Testis (tissue), 3 donors: ENCODE results near the gene OSCP1. TPM values are rescaled to one million over a fixed set of nuclear protein-coding genes. Genes with fewer than 3 reads are reported as not detected.
A peak's percentile ranks its signal among the peaks of the same experiment; 100 is the strongest.

Source experiments
- DNase-seq: peaks from one replicate; pipeline ENCODE4 v3.0.0-alpha.2; 2019
- H3K27ac ChIP-seq, 2 donors: fragments of 200-600 bp; sonication (generic); one replicate each; pipeline ENCODE4 v1.5.1; 2019
- H3K27me3 ChIP-seq: fragments of 200-600 bp; sonication (generic); one replicate; pipeline ENCODE4 v1.5.1; 2019
- H3K36me3 ChIP-seq: fragments of 200-600 bp; sonication (generic); one replicate; pipeline ENCODE4 v1.5.1; 2017; ENCODE audit warnings: low read depth; ENCODE audit errors: missing control alignments
- H3K4me1 ChIP-seq: fragments of 200-600 bp; sonication (generic); one replicate; pipeline ENCODE4 v1.5.1; 2019
- H3K4me3 ChIP-seq, 2 donors: fragments of 200-600 bp; sonication (generic); one replicate each; pipeline ENCODE4 v1.5.1; 2017 to 2019
- H3K9me3 ChIP-seq: fragments of 200-600 bp; sonication (generic); one replicate; pipeline ENCODE4 v1.5.1; 2017
- POLR2A ChIP-seq: fragments of 450-650 bp; IDR thresholded peaks from one replicate; pipeline ENCODE4 v1.6.1; 2017; ENCODE audit warnings: antibody characterized with exemption, mild to moderate bottlenecking, moderate library complexity
- WGBS, 2 donors: methylation state at CpG; one replicate each; pipeline ENCODE4 v1.1.5; 2018; 5-methylcytosine and 5-hydroxymethylcytosine counted together
- intact Hi-C: fragments of 100-400 bp; cut with DNase I; formaldehyde crosslinking; loops from one replicate; pipeline ENCODE4 v1.15.1; 2023; ENCODE audit warnings: low total_unique reads
- polyA plus RNA-seq: library from polyadenylated mRNA; stranded (reverse); fragments of 350-450 nt; fragmentation: Illumina TruSeq; extraction: RNeasy Lipid Tissue Mini Kit (QIAGEN cat#74804); gene quantifications from one replicate; pipeline ENCODE4 v1.2.3, GENCODE V29; 2014; ENCODE audit warnings: low read depth, low replicate concordance; ENCODE audit not compliant: insufficient read depth
- total RNA-seq, 2 donors: library from RNA; depleted of rRNA; stranded (reverse); fragments of >200 nt; gene quantifications; one replicate each; pipeline ENCODE4 v1.2.3, GENCODE V29; 2016
- TF ChIP-seq, protein P1 (sequence below), 3 experiments: fragments of 450-650 bp in 2 of 3; fragments of 200-600 bp in 1 of 3; sonication (generic) in 1 of 3; IDR thresholded peaks; one replicate each; pipeline ENCODE4 v1.5.1; 2016 to 2019; ENCODE audit warnings: antibody characterized with exemption in 3 of 3, mild to moderate bottlenecking in 2 of 3, moderate library complexity in 1 of 3

The OSCP1 gene
- total and polyA plus RNA-seq, 3 donors from 2014 or later = 50.7 to 199 (median 72.1) TPM

DNA sequence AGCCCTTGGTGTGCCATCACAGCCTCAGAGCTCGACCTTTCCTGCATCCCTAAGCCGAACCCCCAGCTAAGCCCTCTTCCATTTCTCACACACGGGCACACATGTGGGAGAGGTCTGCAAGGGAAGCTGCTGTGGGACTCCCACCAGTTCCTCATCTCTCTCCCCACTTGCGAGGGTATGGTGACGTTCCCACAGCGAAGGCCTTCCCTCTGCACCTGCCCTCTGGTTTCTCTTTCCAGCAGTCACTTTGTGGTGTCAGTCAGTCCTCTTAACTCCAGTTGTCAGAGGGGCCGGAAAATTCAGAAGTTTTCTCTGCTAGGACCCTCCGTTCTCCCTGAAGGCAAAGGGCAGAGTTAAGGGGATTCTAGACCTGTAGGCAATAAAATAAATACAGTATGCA is 59.0 kb downstream of the OSCP1 start:
- Histone ChIP-seq H3K36me3 (no peaks in the 10 kb centered on the region), H3K4me3 (no peak overlapping the region), H3K9me3 (no peaks in the 10 kb centered on the region), H3K27ac (peak overlapping the region; percentile 92 to 97), H3K27me3 (no peaks in the 10 kb centered on the region), H3K4me1 (peaks cover 50% of the 10 kb centered on the region)
- intact Hi-C loops = no loop called here
- TF ChIP-seq POLR2A = no peak
- TF ChIP-seq, protein P1, sequence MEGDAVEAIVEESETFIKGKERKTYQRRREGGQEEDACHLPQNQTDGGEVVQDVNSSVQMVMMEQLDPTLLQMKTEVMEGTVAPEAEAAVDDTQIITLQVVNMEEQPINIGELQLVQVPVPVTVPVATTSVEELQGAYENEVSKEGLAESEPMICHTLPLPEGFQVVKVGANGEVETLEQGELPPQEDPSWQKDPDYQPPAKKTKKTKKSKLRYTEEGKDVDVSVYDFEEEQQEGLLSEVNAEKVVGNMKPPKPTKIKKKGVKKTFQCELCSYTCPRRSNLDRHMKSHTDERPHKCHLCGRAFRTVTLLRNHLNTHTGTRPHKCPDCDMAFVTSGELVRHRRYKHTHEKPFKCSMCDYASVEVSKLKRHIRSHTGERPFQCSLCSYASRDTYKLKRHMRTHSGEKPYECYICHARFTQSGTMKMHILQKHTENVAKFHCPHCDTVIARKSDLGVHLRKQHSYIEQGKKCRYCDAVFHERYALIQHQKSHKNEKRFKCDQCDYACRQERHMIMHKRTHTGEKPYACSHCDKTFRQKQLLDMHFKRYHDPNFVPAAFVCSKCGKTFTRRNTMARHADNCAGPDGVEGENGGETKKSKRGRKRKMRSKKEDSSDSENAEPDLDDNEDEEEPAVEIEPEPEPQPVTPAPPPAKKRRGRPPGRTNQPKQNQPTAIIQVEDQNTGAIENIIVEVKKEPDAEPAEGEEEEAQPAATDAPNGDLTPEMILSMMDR (IDR thresholded peaks at IDR 0.05) = no peak
- DNase-seq = no peak
- 85 to 87% methylated on average over 8 of the region's 8 CpGs for WGBS, 2 donors

DNA sequence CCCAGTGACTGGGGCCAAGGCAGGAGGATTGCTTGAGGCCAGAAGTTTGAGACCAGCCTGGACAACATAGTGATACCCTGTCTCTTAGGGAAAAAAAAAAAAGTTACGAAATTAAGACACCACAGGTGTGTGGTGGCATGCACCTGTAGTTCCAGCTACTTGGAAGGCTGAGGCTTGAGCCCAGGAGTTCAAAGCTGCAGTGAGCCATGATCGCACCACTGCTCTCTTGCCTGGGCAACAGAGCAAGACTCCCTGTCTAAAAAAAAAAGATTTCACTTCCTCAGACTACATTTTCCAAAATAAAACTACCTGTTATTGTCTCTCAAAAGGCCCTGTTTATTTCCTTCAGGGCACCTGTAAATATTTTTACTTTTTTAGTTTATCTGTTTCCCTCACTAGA is 59.8 kb downstream of the OSCP1 start:
- WGBS, 2 donors = 87 to 89% methylated on average over 2 of the region's 2 CpGs
- intact Hi-C loops = no loop called here

DNA sequence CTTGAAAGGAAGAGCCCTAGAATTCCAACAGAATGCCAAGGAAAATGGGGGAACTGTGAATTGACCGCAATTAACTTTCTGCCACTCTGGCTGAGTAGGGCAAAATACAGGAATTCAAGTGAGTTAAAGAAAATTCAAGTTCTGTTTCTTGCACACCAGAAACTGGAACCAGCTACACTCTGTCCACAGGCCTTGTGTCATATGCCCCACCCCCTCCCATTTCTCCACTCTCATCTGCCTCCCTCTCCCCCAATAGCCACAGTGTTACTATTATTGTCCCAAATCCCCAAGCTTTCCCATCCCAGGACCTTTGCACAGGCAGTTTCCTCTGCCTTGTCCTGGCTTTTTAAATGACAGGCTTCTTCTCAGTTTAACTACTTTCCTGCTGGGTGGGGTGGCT is 60.3 kb downstream of the OSCP1 start:
- Histone ChIP-seq H3K4me3 (no peak overlapping the region), H3K9me3 (no peaks in the 10 kb centered on the region), H3K27ac (peak overlapping the region; percentile 92 to 97), H3K27me3 (no peaks in the 10 kb centered on the region), H3K36me3 (no peaks in the 10 kb centered on the region), H3K4me1 (peaks cover 52% of the 10 kb centered on the region)
- 90 to 100% methylated on average over 1 of the region's 1 CpG for WGBS, 2 donors
- intact Hi-C loops = no loop called here
- no peak for TF ChIP-seq POLR2A
- TF ChIP-seq, protein P1 (IDR thresholded peaks at IDR 0.05) = no peak
- no peak for DNase-seq

More for the DNA sequence above, 59.8 kb downstream of the OSCP1 start:
- Histone ChIP-seq H3K4me1 (peaks cover 52% of the 10 kb centered on the region), H3K4me3 (no peak overlapping the region), H3K27me3 (no peaks in the 10 kb centered on the region), H3K36me3 (no peaks in the 10 kb centered on the region), H3K9me3 (no peaks in the 10 kb centered on the region), H3K27ac (peak overlapping the region; percentile 92 to 97)
- TF ChIP-seq, protein P1 (IDR thresholded peaks at IDR 0.05) = no peak
- TF ChIP-seq POLR2A = no peak
- DNase-seq = no peak

DNA sequence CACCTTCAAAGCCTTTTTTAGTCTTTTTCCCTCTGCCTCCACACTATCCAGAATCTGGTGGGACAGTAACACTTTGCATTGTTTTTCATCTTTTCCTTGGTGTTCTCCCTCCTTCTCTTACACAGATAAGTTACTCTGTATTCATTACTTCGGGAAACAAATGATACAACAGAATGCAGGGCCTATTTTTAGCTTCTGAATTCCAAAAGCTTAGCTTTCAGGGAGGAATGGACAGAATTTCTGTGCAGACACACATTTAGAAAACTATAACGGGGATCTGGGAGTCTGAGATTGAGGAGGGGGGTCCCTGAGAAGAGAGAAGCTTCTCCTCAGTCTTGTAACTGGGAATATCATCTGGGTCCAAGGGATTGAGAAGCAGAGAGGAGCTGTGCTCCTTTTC is 61.0 kb downstream of the OSCP1 start:
- Histone ChIP-seq H3K9me3 (no peaks in the 10 kb centered on the region), H3K4me3 (no peak overlapping the region), H3K4me1 (peaks cover 55% of the 10 kb centered on the region), H3K27me3 (no peaks in the 10 kb centered on the region), H3K36me3 (no peaks in the 10 kb centered on the region), H3K27ac (peak overlapping the region; percentile 92 to 97)
- 9 to 17% methylated on average over 2 of the region's 2 CpGs for WGBS, 2 donors
- no peak for TF ChIP-seq POLR2A
- TF ChIP-seq, protein P1 (IDR thresholded peaks at IDR 0.05) = no peak
- no peak for DNase-seq
- intact Hi-C loops = no loop called here

DNA sequence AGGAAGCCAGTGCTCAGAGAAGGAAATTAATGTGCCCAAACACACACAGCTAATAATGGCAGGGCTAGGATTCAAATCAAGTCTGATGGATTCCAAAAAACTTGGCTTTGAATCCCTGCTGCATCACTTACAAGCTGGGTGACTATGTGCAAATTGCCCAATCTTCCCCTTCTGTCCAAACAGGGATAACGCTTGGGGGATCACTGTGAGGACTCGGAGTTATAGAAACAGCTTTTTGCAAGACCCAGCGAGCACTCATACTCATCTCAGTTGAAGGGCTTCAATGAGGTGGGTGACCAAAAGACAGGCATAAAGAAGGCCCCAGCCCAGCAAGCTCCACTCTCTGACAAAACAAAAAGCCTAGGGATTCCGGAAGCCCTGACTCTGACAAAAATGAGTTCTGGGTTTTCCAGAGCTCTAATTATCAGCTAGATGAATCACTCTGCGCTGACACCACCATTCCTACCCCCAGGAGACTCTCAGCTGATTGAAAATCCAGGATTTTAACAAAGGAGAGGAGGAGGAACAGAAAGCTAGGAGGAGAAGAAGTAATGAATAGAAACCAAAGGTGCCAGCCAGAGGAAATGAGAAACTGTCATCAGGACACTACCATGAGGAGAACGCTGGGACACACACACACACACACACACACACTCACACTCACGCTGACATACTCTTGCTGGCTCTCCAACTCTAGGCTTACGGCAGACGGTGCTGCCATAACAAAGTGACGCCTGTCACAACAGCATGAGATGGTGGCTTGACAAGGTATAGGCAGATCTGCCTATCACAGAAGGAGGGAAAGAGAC is 62.9 kb downstream of the OSCP1 start:
- TF ChIP-seq, protein P1 (IDR thresholded peaks at IDR 0.05) = no peak
- no peak for TF ChIP-seq POLR2A
- Histone ChIP-seq H3K4me3 (no peak overlapping the region), H3K27me3 (no peaks in the 10 kb centered on the region), H3K27ac (peak overlapping the region; percentile 92 to 97), H3K36me3 (no peaks in the 10 kb centered on the region), H3K9me3 (no peaks in the 10 kb centered on the region), H3K4me1 (peaks cover 70% of the 10 kb centered on the region)
- no peak for DNase-seq
- intact Hi-C loops = no loop called here
- 67 to 68% methylated on average over 10 of the region's 10 CpGs for WGBS, 2 donors
